NB4 (cell line): ENCODE measurements around the gene ABLIM2.
A peak's percentile ranks its signal among the peaks of the same experiment; 100 is the strongest.

Experiments used
- DNase-seq: peaks from one replicate; pipeline ENCODE4 v3.0.0; 2010; ENCODE audit warnings: low read depth
- H3K4me3 ChIP-seq: one replicate; pipeline ENCODE4 v1.5.1; 2011; ENCODE audit warnings: mild to moderate bottlenecking, low read depth, low read length, moderate library complexity
- MYC ChIP-seq: IDR thresholded peaks from 2 replicates; pipeline ENCODE4 v1.6.1; 2011; ENCODE audit warnings: low read depth, low read length
- POLR2A ChIP-seq: IDR thresholded peaks from 2 replicates; pipeline ENCODE4 v1.6.1; 2011; ENCODE audit warnings: mild to moderate bottlenecking; ENCODE audit not compliant: insufficient read length; ENCODE audit errors: extremely low read depth
- TF ChIP-seq, protein P1 (sequence below): IDR thresholded peaks from one replicate; pipeline ENCODE4 v1.5.1; 2012; ENCODE audit warnings: low read depth, low read length
- TF ChIP-seq, protein P2 (sequence below): IDR thresholded peaks from 2 replicates; pipeline ENCODE4 v1.6.1; 2011; ENCODE audit warnings: low read depth, low read length

The ABLIM2 gene

DNA sequence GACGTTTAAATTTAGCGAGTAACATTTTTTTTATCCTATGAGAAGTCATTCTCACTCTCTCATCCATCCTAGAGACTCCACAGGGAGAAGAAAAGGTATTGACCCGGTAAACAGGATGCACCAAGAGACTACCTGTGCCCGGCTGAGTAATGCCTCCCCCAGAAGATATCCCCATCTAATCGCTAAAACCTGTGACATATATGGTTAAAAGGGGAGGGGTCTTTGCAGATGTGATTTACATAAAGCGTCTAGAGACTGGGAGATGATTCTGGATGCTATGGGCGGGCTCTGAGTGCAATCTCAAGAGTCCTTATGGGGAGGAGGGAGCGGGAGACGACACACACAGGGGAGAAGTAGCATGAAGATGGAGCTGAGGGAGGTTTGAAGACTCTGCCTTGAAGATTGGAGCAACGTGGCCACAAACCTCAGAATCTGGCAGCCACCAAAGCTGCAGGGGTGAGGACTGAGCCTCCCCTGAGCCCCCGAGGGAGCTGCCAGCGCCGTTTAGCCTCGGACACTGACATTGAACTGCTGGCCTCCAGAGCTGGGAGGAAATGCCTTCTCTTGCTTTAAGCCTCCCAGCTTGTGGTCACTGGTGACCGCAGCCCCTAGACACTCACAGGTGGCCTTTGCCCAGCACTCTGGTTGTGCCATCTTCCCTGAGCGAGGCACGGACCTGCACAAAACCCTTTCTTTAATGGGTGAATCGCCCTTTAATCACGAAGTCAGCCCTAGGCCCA lies 11.2 kb downstream of the ABLIM2 start:
- no peak overlapping the region for H3K4me3 ChIP-seq
- DNase-seq: peak; percentile 41
- TF ChIP-seq POLR2A (no peak), MYC (no peak)
- TF ChIP-seq, protein P1, sequence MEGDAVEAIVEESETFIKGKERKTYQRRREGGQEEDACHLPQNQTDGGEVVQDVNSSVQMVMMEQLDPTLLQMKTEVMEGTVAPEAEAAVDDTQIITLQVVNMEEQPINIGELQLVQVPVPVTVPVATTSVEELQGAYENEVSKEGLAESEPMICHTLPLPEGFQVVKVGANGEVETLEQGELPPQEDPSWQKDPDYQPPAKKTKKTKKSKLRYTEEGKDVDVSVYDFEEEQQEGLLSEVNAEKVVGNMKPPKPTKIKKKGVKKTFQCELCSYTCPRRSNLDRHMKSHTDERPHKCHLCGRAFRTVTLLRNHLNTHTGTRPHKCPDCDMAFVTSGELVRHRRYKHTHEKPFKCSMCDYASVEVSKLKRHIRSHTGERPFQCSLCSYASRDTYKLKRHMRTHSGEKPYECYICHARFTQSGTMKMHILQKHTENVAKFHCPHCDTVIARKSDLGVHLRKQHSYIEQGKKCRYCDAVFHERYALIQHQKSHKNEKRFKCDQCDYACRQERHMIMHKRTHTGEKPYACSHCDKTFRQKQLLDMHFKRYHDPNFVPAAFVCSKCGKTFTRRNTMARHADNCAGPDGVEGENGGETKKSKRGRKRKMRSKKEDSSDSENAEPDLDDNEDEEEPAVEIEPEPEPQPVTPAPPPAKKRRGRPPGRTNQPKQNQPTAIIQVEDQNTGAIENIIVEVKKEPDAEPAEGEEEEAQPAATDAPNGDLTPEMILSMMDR: no peak
- TF ChIP-seq, protein P2, sequence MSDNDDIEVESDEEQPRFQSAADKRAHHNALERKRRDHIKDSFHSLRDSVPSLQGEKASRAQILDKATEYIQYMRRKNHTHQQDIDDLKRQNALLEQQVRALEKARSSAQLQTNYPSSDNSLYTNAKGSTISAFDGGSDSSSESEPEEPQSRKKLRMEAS: no peak

DNA sequence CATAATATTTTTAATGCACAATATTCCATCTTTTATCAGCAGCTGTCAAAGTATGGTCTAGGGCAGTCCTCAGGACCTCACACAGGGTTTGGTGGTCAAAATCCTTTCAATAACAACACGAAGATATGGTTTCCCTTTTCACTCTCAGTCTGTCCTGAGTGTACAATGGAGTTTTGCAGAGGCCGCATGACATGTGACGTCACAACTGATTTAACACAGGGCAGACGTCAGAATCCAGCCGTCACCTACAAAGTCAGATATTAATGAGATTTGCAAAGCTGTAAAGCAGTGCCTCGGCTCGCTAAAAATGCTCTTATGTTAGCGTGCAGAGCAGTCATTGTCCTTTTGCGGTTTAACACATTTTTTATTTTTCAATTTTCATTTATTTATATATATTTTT lies 12.5 kb downstream of the ABLIM2 start:
- DNase-seq: no peak
- TF ChIP-seq, protein P1: no peak
- TF ChIP-seq, protein P2: no peak
- TF ChIP-seq MYC (no peak), POLR2A (no peak)
- no peak overlapping the region for H3K4me3 ChIP-seq

DNA sequence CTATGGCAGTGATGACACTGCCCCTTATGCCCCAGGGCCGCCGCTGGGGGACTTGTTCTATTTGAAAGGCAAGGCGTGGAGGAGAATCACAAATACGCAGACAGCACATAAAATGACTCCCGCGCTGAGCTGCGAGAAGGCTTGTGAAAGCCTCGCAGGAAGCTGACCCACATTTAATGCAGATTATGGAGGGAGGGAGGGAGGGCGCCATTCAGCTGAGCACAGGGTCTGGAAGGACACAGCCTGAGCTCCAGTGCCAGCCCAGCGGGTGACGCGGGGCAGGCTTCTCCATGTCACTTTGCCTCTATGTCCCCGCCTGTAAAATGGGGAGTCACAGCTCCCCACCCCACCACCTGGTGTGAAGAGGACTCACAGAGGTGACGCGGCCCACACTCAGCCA lies 14.3 kb downstream of the ABLIM2 start:
- TF ChIP-seq, protein P2: no peak
- TF ChIP-seq POLR2A: no peak
- TF ChIP-seq, protein P1: no peak
- TF ChIP-seq MYC: no peak
- no peak overlapping the region for H3K4me3 ChIP-seq
- DNase-seq: peak; percentile 37

DNA sequence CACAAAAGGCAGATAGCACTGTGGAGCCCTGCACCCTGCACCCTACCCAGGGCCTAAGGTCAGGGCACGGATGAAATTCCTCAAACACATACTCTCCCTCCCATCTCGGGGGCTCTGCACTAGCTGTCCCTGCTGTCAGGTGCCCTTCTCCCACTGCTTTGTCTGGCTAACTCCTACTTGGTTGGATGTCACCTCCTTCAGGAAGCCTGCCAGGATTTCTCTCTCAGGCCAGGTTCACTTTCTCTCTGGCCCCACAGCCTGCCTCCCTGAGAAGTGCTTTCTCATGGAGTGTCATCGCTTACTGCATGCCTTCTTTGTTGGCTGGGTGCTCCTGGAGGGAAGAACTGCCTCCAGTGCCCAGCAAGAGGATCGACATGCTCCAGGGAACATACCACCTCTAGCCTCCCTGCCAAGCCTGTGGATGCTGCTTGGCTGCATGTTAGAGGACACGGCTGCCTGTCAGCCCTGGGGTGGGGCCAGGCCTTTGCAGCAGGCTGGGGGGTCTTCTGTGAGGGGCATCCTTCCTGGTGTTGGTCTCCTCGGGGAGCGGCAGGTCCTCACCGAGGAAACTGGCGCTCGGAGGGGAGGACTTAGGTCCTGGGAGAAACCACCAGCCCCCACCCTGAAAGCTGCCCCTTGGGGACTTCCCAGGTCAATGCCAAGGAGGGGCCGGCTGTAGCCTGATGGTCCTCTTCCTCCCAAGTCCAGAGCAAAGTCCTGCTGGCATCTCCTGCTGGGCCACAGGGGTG lies 15.0 kb downstream of the ABLIM2 start:
- DNase-seq: no peak
- TF ChIP-seq MYC: no peak
- no peak for TF ChIP-seq POLR2A
- TF ChIP-seq, protein P2: no peak
- TF ChIP-seq, protein P1: no peak
- no peak overlapping the region for H3K4me3 ChIP-seq

DNA sequence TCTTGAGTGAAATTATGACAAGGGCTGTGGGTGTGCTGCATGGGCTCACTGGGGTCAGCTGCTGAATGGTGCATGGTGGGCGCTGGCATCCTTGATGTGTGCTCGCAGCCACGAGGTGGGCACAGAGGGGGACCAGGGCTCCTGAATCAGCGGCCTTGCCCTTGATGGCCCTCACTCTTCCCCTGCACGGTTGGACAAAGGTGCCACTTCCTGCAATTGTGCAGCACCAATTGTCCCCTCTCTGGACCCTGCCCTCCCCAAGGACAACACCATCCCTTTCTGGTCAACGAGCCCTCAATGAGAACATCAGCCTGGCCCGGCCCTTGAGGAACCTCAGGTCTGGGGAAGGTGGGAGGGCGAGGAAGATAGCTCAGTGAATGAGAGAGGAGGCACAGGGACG lies 16.1 kb downstream of the ABLIM2 start:
- no peak overlapping the region for H3K4me3 ChIP-seq
- no peak for DNase-seq
- no peak for TF ChIP-seq POLR2A
- TF ChIP-seq MYC: no peak
- TF ChIP-seq, protein P2: no peak
- TF ChIP-seq, protein P1: no peak
